Endothelial cell of umbilical vein (primary cell): ENCODE data around the gene CDCP1. TPM values are rescaled to one million over a fixed set of nuclear protein-coding genes. Genes with fewer than 3 reads are reported as not detected.

ENCODE experiments used
- BruUV-seq: library from RNA; stranded (reverse); fragments of 400-500 nt; replicated peaks from 2 replicates; lab custom pipeline; 2021; lab: Mats Ljungman, UMichigan
- CTCF ChIA-PET: fragments of 300-600, 350-600 bp; sonication (Branson Sonifier 250); formaldehyde crosslinking; loops from one replicate; lab custom pipeline; 2021; ENCODE audit warnings: antibody characterized with exemption, inconsistent platforms; lab: Charles Lee
- POLR2A ChIA-PET: fragments of 300-600, 350-600 bp; sonication (Branson Sonifier 250); formaldehyde crosslinking; loops from one replicate; lab custom pipeline; 2021; ENCODE audit warnings: antibody characterized with exemption, inconsistent platforms; lab: Charles Lee
- DNase-seq: peaks from one replicate; pipeline ENCODE4 v3.0.0-alpha.2; 2011; ENCODE audit warnings: low read depth, low spot score
- FAIRE-seq: peaks from 2 replicates; lab custom pipeline; 2011; peaks lifted over from hg19 to GRCh38; lab: Jason Lieb, UNC
- H2AFZ ChIP-seq: 2 replicates; pipeline ENCODE4 v1.6.0; 2012; ENCODE audit warnings: low read depth, low read length, control low read depth, inconsistent platforms
- H3K27ac ChIP-seq: 2 replicates; pipeline ENCODE4 v1.5.1; 2011; ENCODE audit warnings: low read depth, mild to moderate bottlenecking, control low read depth, low read length, moderate library complexity; ENCODE audit not compliant: insufficient read depth
- H3K27me3 ChIP-seq, 2 experiments: 2 replicates each; pipeline versions ENCODE4 v1.6.0 to v1.6.1; 2011; ENCODE audit warnings: low read length in 2 of 2, mixed read lengths in 1 of 2; ENCODE audit not compliant: control insufficient read depth in 2 of 2, insufficient read depth in 2 of 2
- H3K36me3 ChIP-seq, 2 experiments: 2 replicates in 1 of 2; 3 replicates in 1 of 2; pipeline ENCODE4 v1.5.1; 2011; ENCODE audit warnings: low read length in 2 of 2, mild to moderate bottlenecking in 1 of 2, moderate library complexity in 1 of 2; ENCODE audit not compliant: control insufficient read depth in 2 of 2, insufficient read depth in 2 of 2; ENCODE audit errors: extremely low read depth in 1 of 2
- H3K4me1 ChIP-seq: 3 replicates; pipeline ENCODE4 v1.5.1; 2011; ENCODE audit warnings: mild to moderate bottlenecking, low read length; ENCODE audit not compliant: control insufficient read depth, insufficient read depth; ENCODE audit errors: extremely low read depth
- H3K4me2 ChIP-seq: 2 replicates; pipeline ENCODE4 v1.6.1; 2011; ENCODE audit warnings: low read length, control low read depth, mixed read lengths; ENCODE audit not compliant: insufficient read depth
- H3K4me3 ChIP-seq, 3 experiments: fragments of 200-600 bp in 1 of 3; sonication (generic), shearing (Covaris generic) in 1 of 3; replicated peaks in 1 of 3; 2 replicates each; pipeline ENCODE4 v1.5.1; 2011 to 2016; ENCODE audit warnings: control low read depth in 3 of 3, low read length in 3 of 3, mild to moderate bottlenecking in 2 of 3, inconsistent platforms in 1 of 3, low read depth in 1 of 3, moderate library complexity in 1 of 3; ENCODE audit not compliant: insufficient read depth in 1 of 3
- H3K79me2 ChIP-seq: 2 replicates; pipeline ENCODE4 v1.6.0; 2012; ENCODE audit warnings: low read length, inconsistent platforms; ENCODE audit not compliant: control insufficient read depth, insufficient read depth
- H3K9ac ChIP-seq: replicated peaks from 2 replicates; pipeline ENCODE3; 2011; ENCODE audit warnings: low read length, control low read depth; ENCODE audit not compliant: insufficient read depth; ENCODE audit errors: extremely low read depth
- H3K9me1 ChIP-seq: replicated peaks from 3 replicates; pipeline ENCODE4 v1.6.0; 2011; ENCODE audit warnings: mild to moderate bottlenecking, low read length; ENCODE audit not compliant: control insufficient read depth, insufficient read depth; ENCODE audit errors: extremely low read depth
- H3K9me3 ChIP-seq: replicated peaks from 2 replicates; pipeline ENCODE4 v1.5.1; 2012; ENCODE audit warnings: low read length, inconsistent platforms; ENCODE audit not compliant: control insufficient read depth, insufficient read depth
- H4K20me1 ChIP-seq: replicated peaks from 2 replicates; pipeline ENCODE3; 2011; ENCODE audit warnings: mild to moderate bottlenecking, low read length; ENCODE audit not compliant: control insufficient read depth, insufficient read depth; ENCODE audit errors: extremely low read depth
- EZH2 ChIP-seq: IDR thresholded peaks from 2 replicates; pipeline ENCODE4 v1.6.1; 2012; ENCODE audit warnings: borderline replicate concordance, low read depth, mild to moderate bottlenecking, moderate library complexity, low read length, inconsistent platforms; ENCODE audit not compliant: severe bottlenecking
- FOS ChIP-seq: IDR thresholded peaks from 2 replicates; pipeline ENCODE4 v1.6.1; 2011; ENCODE audit warnings: mild to moderate bottlenecking, low read length, moderate library complexity, borderline replicate concordance; ENCODE audit not compliant: insufficient read depth
- GATA2 ChIP-seq: IDR thresholded peaks from 2 replicates; pipeline ENCODE4 v1.7.0; 2011; ENCODE audit warnings: low read depth, mild to moderate bottlenecking, moderate library complexity, mixed read lengths, low read length; ENCODE audit not compliant: insufficient read length, insufficient read depth
- JUN ChIP-seq: IDR thresholded peaks from 2 replicates; pipeline ENCODE4 v1.6.1; 2011; ENCODE audit warnings: borderline replicate concordance, low read depth; ENCODE audit not compliant: insufficient read length, insufficient read depth
- MYC ChIP-seq: IDR thresholded peaks from one replicate; pipeline ENCODE4 v1.6.1; 2011; ENCODE audit warnings: mild to moderate bottlenecking, low read depth, low read length
- POLR2A ChIP-seq: IDR thresholded peaks from 2 replicates; pipeline ENCODE4 v1.6.1; 2012; ENCODE audit warnings: low read depth, mild to moderate bottlenecking, control low read depth, low read length
- POLR2AphosphoS5 ChIP-seq: IDR thresholded peaks from 2 replicates; pipeline ENCODE4 v1.6.1; 2012; ENCODE audit warnings: low read depth, mild to moderate bottlenecking, control low read depth, low read length, moderate library complexity; ENCODE audit not compliant: insufficient read depth
- dilution Hi-C: fragments of 300-500 bp; cut with MboI; formaldehyde crosslinking; loops from one replicate; pipeline ENCODE4 v1.15.0; 2019; ENCODE audit warnings: low sequenced_read_pairs; ENCODE audit not compliant: extremely low pct_ligation_motif_present
- intact Hi-C: fragments of 100-400 bp; cut with micrococcal nuclease; formaldehyde crosslinking; loops from one replicate; pipeline ENCODE4 v1.10.0; 2022
- polyA plus RNA-seq, 4 experiments: library from polyadenylated mRNA; depleted of rRNA in 3 of 4; stranded (reverse) in 3 of 4; unstranded in 1 of 4; fragments of >200 nt; gene quantifications; 2 replicates each; pipeline versions ENCODE4 v1.2.1 to v1.2.3, GENCODE V29; 2011 to 2012; ENCODE audit warnings: missing spikeins in 1 of 4
- total RNA-seq: library from RNA; stranded (reverse); gene quantifications from 2 replicates; pipeline ENCODE4 v1.2.3, GENCODE V29; 2021
- TF ChIP-seq, protein P1 (sequence below): IDR thresholded peaks from 2 replicates; pipeline ENCODE4 v1.6.1; 2011; ENCODE audit not compliant: insufficient read depth, insufficient read length
- TF ChIP-seq, protein P2 (sequence below), 2 donors: IDR thresholded peaks; 1 replicate in 1 of 2; 2 replicates in 1 of 2; pipeline ENCODE4 v1.5.1; 2011; ENCODE audit warnings: low read length in 2 of 2, mild to moderate bottlenecking in 2 of 2, moderate library complexity in 2 of 2, control low read depth in 1 of 2, inconsistent platforms in 1 of 2, low read depth in 1 of 2; ENCODE audit not compliant: insufficient read depth in 1 of 2; ENCODE audit errors: extremely low read depth in 1 of 2

Gene CDCP1
- total and polyA plus RNA-seq, 2 donors (not counting 3 experiments of a cell fraction or from before 2014, with no cell fraction given): 0.01 to 0.22 TPM

DNA sequence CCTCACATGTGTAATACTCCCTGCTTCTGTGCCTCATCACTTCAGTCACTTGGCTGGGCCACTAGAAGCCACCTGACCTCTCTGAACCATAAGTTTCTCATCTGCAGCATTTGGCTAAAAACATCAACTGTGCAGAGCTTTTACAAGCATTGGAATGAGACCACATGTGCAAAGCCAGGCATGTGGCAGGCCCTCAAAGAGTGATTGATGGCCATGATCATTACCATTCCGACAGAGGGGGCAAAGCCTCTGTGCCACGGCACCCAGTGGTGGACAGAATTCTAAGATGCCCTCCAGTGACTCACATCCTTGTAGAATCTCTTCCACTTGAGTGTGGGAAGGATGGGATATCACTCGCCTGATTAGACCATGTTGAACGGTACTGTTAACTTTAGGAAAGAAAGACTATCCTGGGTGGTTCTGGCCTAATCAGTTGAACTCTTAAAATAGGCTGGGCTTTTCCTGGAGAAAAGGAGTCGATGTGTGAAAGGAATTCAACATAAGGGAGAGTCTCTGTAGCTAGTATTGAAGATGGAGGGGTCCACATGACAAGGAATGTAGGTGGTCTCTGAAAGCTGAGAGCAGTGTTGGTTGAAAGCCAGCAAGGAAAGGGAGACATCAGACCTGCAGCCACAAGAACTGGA lies 13.5 kb downstream of the CDCP1 start:
- Histone ChIP-seq H3K9ac (no peak overlapping the region), H3K36me3 (no peaks in the 10 kb centered on the region), H4K20me1 (no peaks in the 10 kb centered on the region), H3K4me1 (no peaks in the 10 kb centered on the region), H3K27me3 (no peaks in the 10 kb centered on the region), H3K27ac (no peak overlapping the region), H3K9me3 (no peaks in the 10 kb centered on the region), H3K79me2 (no peaks in the 10 kb centered on the region), H3K4me2 (no peak overlapping the region), H3K9me1 (no peaks in the 10 kb centered on the region), H3K4me3 (no peak overlapping the region), H2AFZ (no peak overlapping the region)
- CTCF ChIA-PET: interaction anchor here (0.7 to 1.6 kb wide), 3 partner anchors 10 to 92 kb away, joined by 3 to 7 read pairs (median 3); no protein-coding TSS in a partner anchor
- DNase-seq (no peak), FAIRE-seq (no peak)
- dilution Hi-C loops: no loop called here
- no TSS peak for BruUV-seq
- intact Hi-C loops: loop anchor here (1.0 kb wide), 1 partner anchor 35 kb away; no protein-coding TSS in a partner anchor
- TF ChIP-seq EZH2 (no peak), FOS (no peak), POLR2A (no peak), MYC (no peak), GATA2 (no peak), POLR2AphosphoS5 (no peak), JUN (no peak)
- TF ChIP-seq, protein P1, sequence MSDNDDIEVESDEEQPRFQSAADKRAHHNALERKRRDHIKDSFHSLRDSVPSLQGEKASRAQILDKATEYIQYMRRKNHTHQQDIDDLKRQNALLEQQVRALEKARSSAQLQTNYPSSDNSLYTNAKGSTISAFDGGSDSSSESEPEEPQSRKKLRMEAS: no peak
- TF ChIP-seq, protein P2, sequence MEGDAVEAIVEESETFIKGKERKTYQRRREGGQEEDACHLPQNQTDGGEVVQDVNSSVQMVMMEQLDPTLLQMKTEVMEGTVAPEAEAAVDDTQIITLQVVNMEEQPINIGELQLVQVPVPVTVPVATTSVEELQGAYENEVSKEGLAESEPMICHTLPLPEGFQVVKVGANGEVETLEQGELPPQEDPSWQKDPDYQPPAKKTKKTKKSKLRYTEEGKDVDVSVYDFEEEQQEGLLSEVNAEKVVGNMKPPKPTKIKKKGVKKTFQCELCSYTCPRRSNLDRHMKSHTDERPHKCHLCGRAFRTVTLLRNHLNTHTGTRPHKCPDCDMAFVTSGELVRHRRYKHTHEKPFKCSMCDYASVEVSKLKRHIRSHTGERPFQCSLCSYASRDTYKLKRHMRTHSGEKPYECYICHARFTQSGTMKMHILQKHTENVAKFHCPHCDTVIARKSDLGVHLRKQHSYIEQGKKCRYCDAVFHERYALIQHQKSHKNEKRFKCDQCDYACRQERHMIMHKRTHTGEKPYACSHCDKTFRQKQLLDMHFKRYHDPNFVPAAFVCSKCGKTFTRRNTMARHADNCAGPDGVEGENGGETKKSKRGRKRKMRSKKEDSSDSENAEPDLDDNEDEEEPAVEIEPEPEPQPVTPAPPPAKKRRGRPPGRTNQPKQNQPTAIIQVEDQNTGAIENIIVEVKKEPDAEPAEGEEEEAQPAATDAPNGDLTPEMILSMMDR (IDR thresholded peaks at IDR 0.05; ENCODE audit: extremely low read depth in 1 of 2, insufficient read depth in 1 of 2, low read depth in 1 of 2, low read length in 2 of 2): no peak
- POLR2A ChIA-PET: no interaction called here
